ENCODE results near the gene LENG9. TPM values are rescaled to one million over a fixed set of nuclear protein-coding genes. Genes with fewer than 3 reads are reported as not detected.

The LENG9 gene
- total RNA-seq, 1 donor from 2014 or later = 1.7 TPM

GRCh38 chr19:54454781-54455675 lies 8.6 kb downstream of the LENG9 start:
- peaks cover 95% of the 10 kb centered on the region for H3K36me3 ChIP-seq
- no peak overlapping the region for H3K4me3 ChIP-seq
- no peak for DNase-seq
- H3K4me1 ChIP-seq = peaks cover 52% of the 10 kb centered on the region
- H3K27ac ChIP-seq (replicated peaks) = no peak overlapping the region
- H3K27me3 ChIP-seq (ENCODE audit: low read depth) = no peaks in the 10 kb centered on the region
- TF ChIP-seq CTCF (IDR thresholded peaks at IDR 0.05; ENCODE audit: borderline replicate concordance) = no peak
- intact Hi-C loops (cut with micrococcal nuclease) = no loop called here
- H3K9me3 ChIP-seq (replicated peaks) = no peaks in the 10 kb centered on the region

- Histone ChIP-seq H3K27ac (replicated peaks) (no peak overlapping the region), H3K36me3 (peaks cover 86% of the 10 kb centered on the region), H3K9me3 (replicated peaks) (no peaks in the 10 kb centered on the region), H3K4me3 (no peak overlapping the region), H3K27me3 (ENCODE audit: low read depth) (no peaks in the 10 kb centered on the region), H3K4me1 (peaks cover 52% of the 10 kb centered on the region)
- no peak for DNase-seq
- intact Hi-C loops (cut with micrococcal nuclease) = no loop called here
- no peak for TF ChIP-seq CTCF (IDR thresholded peaks at IDR 0.05; ENCODE audit: borderline replicate concordance)
Measured at GRCh38 chr19:54453921-54454780, 9.4 kb downstream of the LENG9 start.

- Histone ChIP-seq H3K4me1 (peaks cover 62% of the 10 kb centered on the region), H3K4me3 (no peak overlapping the region), H3K36me3 (peaks cover 71% of the 10 kb centered on the region), H3K27ac (replicated peaks) (no peak overlapping the region), H3K9me3 (replicated peaks) (no peaks in the 10 kb centered on the region), H3K27me3 (ENCODE audit: low read depth) (no peaks in the 10 kb centered on the region)
- no peak for TF ChIP-seq CTCF (IDR thresholded peaks at IDR 0.05; ENCODE audit: borderline replicate concordance)
- DNase-seq = no peak
- intact Hi-C loops (cut with micrococcal nuclease) = no loop called here
Measured at GRCh38 chr19:54452626-54453025, 11.0 kb downstream of the LENG9 start.

- intact Hi-C loops (cut with micrococcal nuclease) = no loop called here
- H3K4me1 ChIP-seq = peaks cover 68% of the 10 kb centered on the region
- H3K9me3 ChIP-seq (replicated peaks) = no peaks in the 10 kb centered on the region
- H3K27me3 ChIP-seq (ENCODE audit: low read depth) = no peaks in the 10 kb centered on the region
- H3K27ac ChIP-seq (replicated peaks) = no peak overlapping the region
- H3K4me3 ChIP-seq = no peak overlapping the region
- TF ChIP-seq CTCF (IDR thresholded peaks at IDR 0.05; ENCODE audit: borderline replicate concordance) = no peak
- H3K36me3 ChIP-seq = peaks cover 65% of the 10 kb centered on the region
- DNase-seq = no peak
Measured at GRCh38 chr19:54451997-54452396, 11.6 kb downstream of the LENG9 start.

- peaks cover 74% of the 10 kb centered on the region for H3K4me1 ChIP-seq
- DNase-seq = no peak
Measured at GRCh38 chr19:54451331-54451871, 12.2 kb downstream of the LENG9 start.

More at GRCh38 chr19:54451331-54451871, 12.2 kb downstream of the LENG9 start:
- H3K36me3 ChIP-seq = peaks cover 64% of the 10 kb centered on the region
- H3K4me3 ChIP-seq = peak overlapping the region; percentile 100
- no peaks in the 10 kb centered on the region for H3K9me3 ChIP-seq (replicated peaks)
- H3K27ac ChIP-seq (replicated peaks) = no peak overlapping the region
- TF ChIP-seq CTCF (IDR thresholded peaks at IDR 0.05; ENCODE audit: borderline replicate concordance) = no peak
- H3K27me3 ChIP-seq (ENCODE audit: low read depth) = no peaks in the 10 kb centered on the region
- intact Hi-C loops (cut with micrococcal nuclease) = no loop called here
